Thyroid gland (tissue), 4 donors: Measurements from ENCODE around the gene TRIL.

ENCODE experiments used
- CTCF ChIP-seq, 6 experiments: fragments of 200-600 bp in 3 of 6; fragments of 450-650 bp in 3 of 6; sonication (generic) in 3 of 6; IDR thresholded peaks; one replicate each; pipeline ENCODE4 v1.5.1; 2016 to 2019; ENCODE audit warnings: antibody characterized with exemption in 6 of 6, mild to moderate bottlenecking in 2 of 6, inconsistent platforms in 1 of 6, moderate library complexity in 1 of 6
- POLR2A ChIP-seq, 2 donors: fragments of 450-650 bp; IDR thresholded peaks; one replicate each; pipeline ENCODE4 v1.6.1; 2017; ENCODE audit warnings: antibody characterized with exemption in 2 of 2, mild to moderate bottlenecking in 2 of 2, moderate library complexity in 1 of 2

DNA sequence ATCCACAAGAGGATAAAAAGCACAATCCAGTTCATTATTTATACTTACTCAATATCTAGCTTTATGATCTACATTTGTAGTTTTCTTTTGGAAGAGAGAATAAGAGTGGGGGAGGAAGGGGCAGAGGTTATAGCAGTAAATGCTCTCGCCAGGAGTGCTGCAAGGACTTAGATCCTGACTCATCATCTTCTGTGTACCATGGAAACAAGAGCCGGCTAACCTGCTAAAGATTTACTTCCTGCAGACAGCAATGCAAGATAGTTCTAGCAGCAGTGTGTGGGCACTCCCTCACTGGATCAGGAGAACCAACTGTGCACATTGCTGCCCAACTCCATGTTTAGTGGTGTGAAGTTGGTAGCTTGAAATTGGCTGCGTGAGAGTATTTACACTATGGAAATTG lies 47.7 kb upstream of the TRIL start:
- TF ChIP-seq CTCF (IDR thresholded peaks at IDR 0.05) = no peak
- TF ChIP-seq POLR2A (IDR thresholded peaks at IDR 0.05) = no peak
